ENCODE data around the gene WIF1.

The WIF1 gene

DNA sequence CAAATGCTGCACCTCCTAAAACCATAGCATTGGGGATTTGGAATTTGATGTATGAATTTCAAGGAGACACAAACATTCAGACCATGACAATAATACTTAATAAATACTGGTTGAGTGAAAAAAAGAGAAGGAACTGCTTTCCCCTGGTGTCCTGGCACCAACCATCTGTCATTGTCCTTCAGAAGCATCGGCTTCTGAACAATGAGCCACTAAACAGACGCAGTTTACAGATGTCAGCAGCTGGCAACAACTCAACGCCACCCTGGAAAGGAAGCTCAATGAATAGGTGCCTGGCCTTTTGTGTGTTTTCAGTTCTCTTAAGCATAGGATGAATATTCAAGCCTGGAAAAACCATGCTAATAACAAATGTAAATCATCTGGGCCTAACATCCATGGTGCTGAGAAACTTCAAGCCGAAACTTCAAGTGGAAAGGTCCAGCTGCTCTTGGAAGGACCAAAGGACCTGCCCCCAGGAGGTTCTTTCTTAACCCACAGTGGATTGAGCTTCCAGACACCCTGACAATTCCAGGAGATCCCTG lies 101.3 kb downstream of the WIF1 start:
- DNase-seq = no peak

DNA sequence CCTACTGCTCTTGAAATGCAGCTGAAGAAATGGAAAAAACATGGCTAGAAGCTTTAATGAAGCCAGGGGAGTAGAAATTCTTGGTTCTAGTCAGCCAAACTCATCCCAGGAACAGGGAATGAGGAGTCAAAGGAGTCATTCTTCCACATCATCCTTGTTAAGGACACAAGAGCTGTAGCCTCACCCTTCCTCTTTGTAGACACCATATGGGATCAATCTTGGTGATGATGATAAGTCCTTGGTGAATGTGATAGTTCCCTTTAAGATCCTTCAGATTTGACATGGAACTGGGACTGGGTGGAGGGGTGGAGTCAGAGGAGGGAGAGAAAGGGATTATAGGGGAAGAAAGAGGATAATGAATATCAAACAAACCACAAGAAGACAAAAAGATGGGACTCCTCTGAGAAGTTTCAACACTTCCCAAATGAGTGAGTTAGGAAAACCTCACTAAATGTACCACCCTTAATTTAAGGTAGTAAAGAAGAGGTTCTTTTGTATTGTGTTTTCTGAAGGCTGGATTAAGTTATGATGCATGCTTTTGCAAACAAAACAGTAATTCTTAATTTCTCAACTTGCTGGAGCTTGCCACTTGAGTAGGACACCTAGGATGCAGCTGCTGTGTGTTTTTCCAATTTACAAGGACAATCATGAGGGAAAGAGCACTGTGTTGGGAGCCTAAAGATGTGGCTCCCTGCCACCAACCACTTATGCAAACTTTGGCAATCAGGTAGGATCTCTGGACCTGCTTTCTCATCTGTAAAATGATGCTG lies 104.0 kb downstream of the WIF1 start:
- no peak for DNase-seq

DNA sequence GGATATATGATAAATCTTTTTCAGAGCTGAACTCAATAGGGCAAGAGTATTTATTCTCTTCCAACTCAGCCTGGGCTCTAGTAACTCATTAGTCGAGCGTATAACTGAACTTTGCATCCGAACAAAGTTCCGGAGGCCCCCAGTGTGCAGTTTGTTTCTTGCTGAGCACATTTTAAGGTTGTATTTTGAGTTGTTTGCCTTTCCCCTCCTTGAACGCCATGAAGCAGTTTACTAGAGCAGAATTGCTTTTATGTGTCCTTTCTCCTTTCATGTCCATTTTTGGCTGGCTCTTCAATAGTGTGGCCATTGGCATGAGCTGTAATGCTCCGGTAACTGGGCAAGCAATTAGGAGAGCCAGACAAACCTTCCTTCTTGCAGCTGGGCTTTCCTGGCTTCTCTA lies 105.3 kb downstream of the WIF1 start:
- DNase-seq = no peak

DNA sequence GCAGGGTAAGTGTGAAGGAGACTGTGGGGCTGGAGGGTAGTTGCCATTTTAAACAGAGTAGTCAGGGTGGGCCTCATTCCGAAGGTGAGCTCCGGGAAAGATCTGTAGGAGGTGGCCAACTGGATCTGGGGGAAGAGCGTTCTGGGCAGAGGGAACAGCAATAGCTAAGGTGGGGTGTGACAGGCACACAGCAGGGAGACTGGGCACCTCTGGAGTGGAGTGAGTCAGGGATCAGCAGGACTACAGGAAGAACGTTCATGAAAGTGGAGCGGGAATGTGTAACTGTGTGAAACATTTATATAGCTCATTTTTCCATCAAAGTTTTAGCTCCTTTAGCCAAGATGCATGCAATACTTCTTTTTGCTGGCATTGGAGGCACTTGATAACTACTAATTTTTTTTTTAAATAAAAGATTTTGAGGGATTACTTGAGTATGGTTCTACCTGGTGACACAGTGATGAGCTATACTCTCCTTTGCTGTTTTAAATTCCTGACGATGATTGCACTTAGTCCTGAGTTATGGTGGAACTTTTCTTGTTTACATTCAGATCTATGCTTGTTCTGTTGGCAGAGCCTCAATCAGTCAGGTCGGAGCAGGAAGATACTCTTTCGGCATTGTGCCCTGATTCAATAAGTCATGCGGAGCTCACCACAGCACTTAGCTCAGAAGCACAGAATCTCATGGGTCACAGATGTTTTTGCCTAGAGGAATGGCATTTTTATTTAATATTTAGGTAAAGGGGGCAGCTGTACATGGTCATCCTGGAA lies 106.4 kb downstream of the WIF1 start:
- no peak for DNase-seq

DNA sequence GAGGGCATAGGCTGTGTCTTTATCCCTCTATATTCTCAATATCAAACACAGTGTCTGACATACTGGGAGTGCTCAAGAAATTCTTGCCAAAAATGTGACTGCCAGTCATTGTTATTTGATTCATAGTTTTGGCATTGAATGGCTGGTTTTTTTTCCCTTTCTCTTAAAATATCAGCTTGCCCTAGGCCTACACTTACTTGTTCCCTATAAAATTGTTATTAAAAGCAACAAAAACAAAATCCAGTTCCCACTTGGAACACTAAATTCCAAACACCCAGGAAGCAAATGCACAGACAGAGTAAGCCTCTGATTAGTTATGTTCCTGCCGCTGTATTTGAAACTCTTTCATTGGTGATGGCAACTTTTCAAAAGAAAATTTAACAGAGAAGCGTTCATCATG lies 110.7 kb downstream of the WIF1 start:
- DNase-seq = no peak

DNA sequence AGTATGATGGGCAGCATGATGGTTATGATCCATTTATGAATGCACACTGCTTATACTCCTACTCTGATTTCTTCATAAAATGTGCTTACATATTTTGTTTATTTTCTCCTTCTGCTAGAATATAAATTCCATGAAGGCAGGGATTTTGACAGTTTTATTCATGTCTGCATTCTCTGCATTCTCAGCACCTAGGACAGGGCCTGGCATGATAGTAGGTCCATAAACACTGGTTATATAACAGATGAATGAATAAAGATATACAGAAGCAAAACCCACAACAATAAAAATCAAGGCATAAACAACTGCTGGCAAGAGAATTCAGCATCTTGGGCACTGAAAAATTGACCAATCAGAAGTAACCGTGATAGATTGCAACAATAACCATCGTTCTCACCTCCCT lies 115.4 kb downstream of the WIF1 start:
- no peak for DNase-seq

DNA sequence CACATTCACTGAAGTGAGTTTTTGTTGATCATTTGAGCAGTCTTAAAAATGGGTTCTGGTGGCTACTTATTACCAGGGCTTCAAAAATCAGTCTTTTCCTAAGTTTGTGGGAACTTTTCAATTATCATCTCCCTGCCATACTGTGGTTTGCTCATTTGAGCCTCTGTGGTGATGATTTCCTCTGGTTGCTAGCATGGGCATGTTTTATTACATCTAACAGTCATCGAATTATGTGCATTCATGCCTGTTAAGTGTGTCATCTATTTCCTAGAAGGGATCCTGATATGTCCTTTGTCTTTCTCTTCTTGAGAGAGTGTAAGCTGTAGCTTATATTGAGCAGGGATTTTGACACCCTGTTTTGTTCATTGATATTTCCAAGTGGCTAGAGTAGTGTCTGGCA lies 116.8 kb downstream of the WIF1 start:
- no peak for DNase-seq
